Kidney (tissue), 14 donors: ENCODE data around the gene ELN. TPM values are rescaled to one million over a fixed set of nuclear protein-coding genes. Genes with fewer than 3 reads are reported as not detected.

Experiments used
- DNase-seq, 5 donors: peaks; one replicate each; pipeline ENCODE4 v3.0.0-alpha.2; 2013 to 2020
- FAIRE-seq: peaks from 2 replicates; lab custom pipeline; 2012; peaks lifted over from hg19 to GRCh38; lab: Jason Lieb, UNC
- H3K27ac ChIP-seq, 2 donors: one replicate each; pipeline ENCODE4 v1.7.0; 2013; ENCODE audit warnings: low read depth in 2 of 2, low read length in 2 of 2, inconsistent platforms in 1 of 2
- H3K27me3 ChIP-seq: one replicate; pipeline ENCODE4 v1.7.1; 2013; ENCODE audit warnings: low read length, inconsistent platforms; ENCODE audit not compliant: control insufficient read depth, insufficient read depth
- H3K36me3 ChIP-seq, 3 donors: one replicate each; pipeline versions ENCODE4 v1.7.0 to v1.7.1; 2013; ENCODE audit warnings: low read length in 3 of 3, control low read depth in 1 of 3, inconsistent platforms in 1 of 3; ENCODE audit not compliant: insufficient read depth in 3 of 3, control insufficient read depth in 2 of 3
- H3K4me1 ChIP-seq, 3 donors: one replicate each; pipeline versions ENCODE4 v1.7.0 to v1.7.1; 2013; ENCODE audit warnings: low read length in 3 of 3, inconsistent platforms in 1 of 3, low read depth in 1 of 3; ENCODE audit not compliant: control insufficient read depth in 2 of 3, insufficient read depth in 2 of 3
- H3K4me3 ChIP-seq, 3 donors: one replicate each; pipeline versions ENCODE4 v1.7.0 to v1.8.1; 2013; ENCODE audit warnings: low read length in 3 of 3, control low read depth in 1 of 3, inconsistent platforms in 1 of 3
- H3K9ac ChIP-seq, 3 donors: one replicate each; pipeline versions ENCODE4 v1.7.0 to v1.7.1; 2013; ENCODE audit warnings: low read length in 3 of 3, control low read depth in 1 of 3, inconsistent platforms in 1 of 3
- H3K9me3 ChIP-seq, 3 donors: one replicate each; pipeline versions ENCODE4 v1.7.0 to v1.7.1; 2013; ENCODE audit warnings: low read length in 3 of 3, control low read depth in 1 of 3, inconsistent platforms in 1 of 3; ENCODE audit not compliant: control insufficient read depth in 2 of 3, insufficient read depth in 1 of 3
- intact Hi-C: fragments of 100-400 bp; cut with DNase I; formaldehyde crosslinking; loops from one replicate; pipeline ENCODE4 v1.11.1; 2022
- polyA plus RNA-seq: library from polyadenylated mRNA; stranded (reverse); fragments of 350-450 nt; fragmentation: Illumina TruSeq; extraction: RNeasy Lipid Tissue Mini Kit (QIAGEN cat#74804); gene quantifications from one replicate; pipeline ENCODE4 v1.2.3, GENCODE V29; 2014; ENCODE audit warnings: low read depth, low replicate concordance; ENCODE audit not compliant: insufficient read depth
- total RNA-seq: library from RNA; stranded (reverse); fragmentation: NEBNext Ultra II Directional; extraction: Animal tissue kit (Norgen Biotek cat#: 25700); gene quantifications from one replicate; pipeline ENCODE4 v1.2.1, GENCODE V29; 2021
- TF ChIP-seq, protein P1 (sequence below): IDR thresholded peaks from 3 replicates; pipeline ENCODE4 v1.5.1; 2012; ENCODE audit warnings: mild to moderate bottlenecking, moderate library complexity, borderline replicate concordance; ENCODE audit not compliant: insufficient read depth; ENCODE audit errors: extremely low read depth
- donor health status: control.
- donor health status: control.
- donor health status: control.
- donor health status: control.
- donor health status: control.
- donor health status: DM: yes; HTN: yes; CAD: no.
- donor health status: Normal renal cell carcinoma (clear cell type).

ELN gene
- total and polyA plus RNA-seq, 2 donors from 2014 or later, result 14.9 to 44.8 TPM

DNA sequence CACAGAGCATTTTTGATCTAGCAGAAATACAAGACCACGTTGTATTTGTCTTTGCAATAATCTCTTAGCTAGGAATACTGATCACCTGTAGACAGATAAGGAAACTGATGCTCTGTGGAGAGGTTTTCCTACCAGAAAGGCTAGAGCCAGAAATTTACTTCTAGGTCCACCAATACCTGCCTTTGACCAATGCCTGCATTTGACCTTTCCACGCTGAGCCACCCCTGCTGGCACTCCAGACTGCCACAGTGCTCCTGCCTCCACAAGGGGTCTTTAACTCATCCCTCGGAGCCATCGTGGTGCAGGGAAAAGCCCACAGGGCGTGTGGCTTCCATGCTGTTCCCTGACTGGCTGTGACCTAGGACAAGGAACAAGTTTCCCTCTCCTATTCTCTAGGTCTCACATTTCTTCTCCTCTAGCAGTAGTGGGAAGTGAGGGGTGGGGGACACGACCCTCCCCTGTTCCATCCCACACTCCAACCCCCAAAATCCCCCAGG lies 1.5 kb upstream of the ELN start:
- no peak for FAIRE-seq
- peak in 2 of 5 donors; percentile 42 to 55 for DNase-seq
- H3K9ac ChIP-seq, result peak overlapping the region in 1 of 3 donors; percentile 8
- H3K9me3 ChIP-seq, result no peaks in the 10 kb centered on the region
- H3K4me3 ChIP-seq, result no peak overlapping the region
- no peak overlapping the region for H3K27ac ChIP-seq
- no peaks in the 10 kb centered on the region for H3K27me3 ChIP-seq
- intact Hi-C loops, result no loop called here
- TF ChIP-seq, protein P1, sequence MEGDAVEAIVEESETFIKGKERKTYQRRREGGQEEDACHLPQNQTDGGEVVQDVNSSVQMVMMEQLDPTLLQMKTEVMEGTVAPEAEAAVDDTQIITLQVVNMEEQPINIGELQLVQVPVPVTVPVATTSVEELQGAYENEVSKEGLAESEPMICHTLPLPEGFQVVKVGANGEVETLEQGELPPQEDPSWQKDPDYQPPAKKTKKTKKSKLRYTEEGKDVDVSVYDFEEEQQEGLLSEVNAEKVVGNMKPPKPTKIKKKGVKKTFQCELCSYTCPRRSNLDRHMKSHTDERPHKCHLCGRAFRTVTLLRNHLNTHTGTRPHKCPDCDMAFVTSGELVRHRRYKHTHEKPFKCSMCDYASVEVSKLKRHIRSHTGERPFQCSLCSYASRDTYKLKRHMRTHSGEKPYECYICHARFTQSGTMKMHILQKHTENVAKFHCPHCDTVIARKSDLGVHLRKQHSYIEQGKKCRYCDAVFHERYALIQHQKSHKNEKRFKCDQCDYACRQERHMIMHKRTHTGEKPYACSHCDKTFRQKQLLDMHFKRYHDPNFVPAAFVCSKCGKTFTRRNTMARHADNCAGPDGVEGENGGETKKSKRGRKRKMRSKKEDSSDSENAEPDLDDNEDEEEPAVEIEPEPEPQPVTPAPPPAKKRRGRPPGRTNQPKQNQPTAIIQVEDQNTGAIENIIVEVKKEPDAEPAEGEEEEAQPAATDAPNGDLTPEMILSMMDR, result no peak
- H3K4me1 ChIP-seq, result peaks cover 0 to 5% (median 0%) of the 10 kb centered on the region in 3 donors
- H3K36me3 ChIP-seq, result no peaks in the 10 kb centered on the region

DNA sequence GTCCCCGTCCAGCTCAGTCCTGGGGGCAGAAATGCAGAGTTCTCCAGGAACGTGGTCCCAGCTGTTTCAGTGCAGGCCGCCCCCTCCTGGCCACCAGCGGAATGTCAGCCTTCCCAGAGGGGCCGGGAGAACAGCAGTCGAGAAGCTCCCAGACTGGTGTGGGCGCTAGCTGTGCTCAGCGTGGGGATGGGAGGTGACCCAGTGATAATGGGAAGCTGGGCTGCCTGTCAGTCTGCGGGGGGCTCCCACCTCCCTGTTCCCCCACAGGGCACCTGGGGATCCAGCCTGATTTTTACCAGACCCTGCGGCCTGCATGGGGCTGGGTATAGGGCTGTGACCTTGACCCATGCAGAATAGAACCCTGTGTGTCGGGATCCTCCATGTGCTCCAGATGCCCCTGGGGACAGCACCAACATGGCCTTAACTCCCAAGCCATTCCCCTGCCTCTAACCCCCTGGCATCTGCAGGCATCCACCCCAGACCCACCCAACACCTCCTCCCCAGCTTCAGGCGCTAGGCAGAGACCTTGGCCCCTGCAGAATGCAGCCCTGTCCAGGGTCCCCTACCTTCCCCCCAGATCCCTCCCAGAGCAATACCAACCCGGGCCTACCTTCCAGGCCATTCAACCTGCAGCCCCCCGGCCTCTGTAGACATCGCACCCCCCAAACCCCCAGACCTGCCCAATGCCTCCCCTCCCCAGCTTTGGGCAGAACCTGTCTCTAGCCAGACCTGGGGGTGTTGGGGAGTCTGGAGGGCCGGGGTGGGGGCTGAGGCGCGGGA lies 880 bp upstream of the ELN start:
- Histone ChIP-seq H3K4me3 (no peak overlapping the region), H3K9ac (peak overlapping the region in 1 of 3 donors; percentile 8), H3K27me3 (no peaks in the 10 kb centered on the region), H3K36me3 (no peaks in the 10 kb centered on the region), H3K4me1 (peaks cover 0 to 5% (median 0%) of the 10 kb centered on the region in 3 donors), H3K9me3 (no peaks in the 10 kb centered on the region), H3K27ac (peak overlapping the region; percentile 48 to 67)
- TF ChIP-seq, protein P1, result peak; percentile 92
- intact Hi-C loops, result no loop called here
- FAIRE-seq, result no peak
- DNase-seq, result peak; percentile 70 to 93 (median 86)

DNA sequence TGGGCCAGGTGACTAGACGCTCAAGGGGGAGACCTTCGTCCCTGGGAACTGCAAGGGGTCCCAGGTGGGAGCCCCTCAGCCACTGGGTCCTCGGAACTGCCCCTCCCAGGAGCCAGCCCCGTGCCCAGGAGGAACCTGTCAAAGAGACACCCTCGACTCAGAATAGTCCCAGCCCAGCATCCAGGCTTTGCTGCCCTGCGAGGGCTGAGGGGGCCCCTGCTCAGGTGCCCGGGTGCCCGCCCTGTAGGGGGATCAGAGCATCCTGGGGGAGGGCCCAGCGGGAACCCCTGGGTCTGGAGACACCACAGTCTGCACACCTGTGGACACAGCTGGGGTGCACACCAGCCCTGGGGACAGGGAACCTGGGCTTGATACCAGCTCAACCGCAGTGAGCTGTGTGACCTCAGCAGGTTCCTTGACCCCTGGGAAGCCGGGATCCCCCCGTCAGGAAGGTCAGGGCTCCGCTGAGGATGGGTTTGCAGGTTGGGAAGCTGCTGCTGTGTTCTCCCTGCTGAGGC lies 407 bp downstream of the ELN start:
- Histone ChIP-seq H3K27me3 (no peaks in the 10 kb centered on the region), H3K9ac (peak overlapping the region in 1 of 3 donors; percentile 7), H3K4me1 (peaks cover 0 to 5% (median 0%) of the 10 kb centered on the region in 3 donors), H3K9me3 (no peaks in the 10 kb centered on the region), H3K27ac (no peak overlapping the region), H3K36me3 (no peaks in the 10 kb centered on the region), H3K4me3 (peak overlapping the region; percentile 31 to 60 (median 56))
- intact Hi-C loops, result no loop called here
- TF ChIP-seq, protein P1, result no peak
- peak in 2 of 5 donors; percentile 64 to 80 for DNase-seq
- no peak for FAIRE-seq
